ENCODE results near the gene INAFM2.
A peak's percentile ranks its signal among the peaks of the same experiment; 100 is the strongest.

The INAFM2 gene

GRCh38 chr15:40330368-40330836 lies 6.9 kb downstream of the INAFM2 start:
- DNase-seq, result no peak

- no peak for DNase-seq
Observed at GRCh38 chr15:40331026-40331425, 7.5 kb downstream of the INAFM2 start.

- DNase-seq, result no peak
Observed at GRCh38 chr15:40331637-40332036, 8.1 kb downstream of the INAFM2 start.

- DNase-seq, result no peak
Observed at GRCh38 chr15:40332113-40332781, 8.8 kb downstream of the INAFM2 start.

GRCh38 chr15:40333922-40334492 lies 10.5 kb downstream of the INAFM2 start:
- peak; percentile 88 for DNase-seq

- no peak for DNase-seq
Observed at GRCh38 chr15:40334541-40334940, 11.0 kb downstream of the INAFM2 start.

- no peak for DNase-seq
Observed at GRCh38 chr15:40334941-40335795, 11.7 kb downstream of the INAFM2 start.

- no peak for DNase-seq
Observed at GRCh38 chr15:40335938-40336743, 12.6 kb downstream of the INAFM2 start.

- no peak for DNase-seq
Observed at GRCh38 chr15:40336744-40337122, 13.2 kb downstream of the INAFM2 start.

GRCh38 chr15:40337597-40337996 lies 14.1 kb downstream of the INAFM2 start:
- no peak for DNase-seq

GRCh38 chr15:40338041-40338657 lies 14.7 kb downstream of the INAFM2 start:
- DNase-seq, result peak; percentile 76

GRCh38 chr15:40338921-40339620 lies 15.6 kb downstream of the INAFM2 start:
- no peak for DNase-seq

GRCh38 chr15:40339621-40339945 lies 16.1 kb downstream of the INAFM2 start:
- no peak for DNase-seq

GRCh38 chr15:40340038-40340739 lies 16.7 kb downstream of the INAFM2 start:
- peak; percentile 82 for DNase-seq

GRCh38 chr15:40340740-40341400 lies 17.4 kb downstream of the INAFM2 start, which contains the start of gene CCDC9B:
TSS of gene CCDC9B (minus strand) at chr15:40340939. CDS start at chr15:40340819, 120 bp downstream.
- DNase-seq, result peak; percentile 89

GRCh38 chr15:40342416-40343320 lies 19.2 kb downstream of the INAFM2 start:
- no peak for DNase-seq

GRCh38 chr15:40343512-40343911 lies 20.0 kb downstream of the INAFM2 start:
- peak; percentile 39 for DNase-seq

GRCh38 chr15:40344217-40344616 lies 20.7 kb downstream of the INAFM2 start:
- DNase-seq, result no peak

GRCh38 chr15:40344631-40345120 lies 21.2 kb downstream of the INAFM2 start:
- no peak for DNase-seq

Measured in femur (tissue), 1 donor.